Pons (tissue), 1 donor: Measurements from ENCODE around the gene TIMP2.

ENCODE experiments used
- DNase-seq: peaks from one replicate; pipeline ENCODE4 v3.0.0-alpha.2; 2016; ENCODE audit warnings: low spot score

Gene TIMP2

DNA sequence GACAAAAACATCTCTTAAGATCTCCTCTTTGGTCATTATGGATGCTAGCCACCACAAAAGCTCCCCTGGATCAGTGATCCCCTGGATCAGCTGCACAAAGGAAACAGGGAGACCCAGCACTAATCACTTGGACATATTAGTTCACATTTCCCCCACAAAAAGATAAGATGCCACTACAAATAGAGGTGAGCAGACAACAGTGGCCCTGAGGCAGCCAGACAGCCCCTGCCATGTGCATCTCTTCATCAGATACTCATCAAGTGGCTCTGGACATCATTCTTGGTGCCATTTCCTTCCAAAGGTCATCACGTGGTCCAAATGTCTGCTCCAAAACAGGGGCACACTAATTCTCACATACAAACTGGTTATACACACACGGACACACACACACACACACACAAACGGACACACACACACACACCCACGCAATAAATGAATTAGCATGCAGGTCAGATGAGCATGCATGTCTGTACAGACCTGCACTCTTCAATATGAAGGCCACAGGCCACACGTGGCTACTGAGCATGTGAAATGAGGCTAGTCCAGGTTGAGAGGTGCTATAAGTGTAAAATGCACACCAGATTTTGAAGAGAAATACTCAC is 88.7 kb downstream of the TIMP2 start:
- no peak for DNase-seq

DNA sequence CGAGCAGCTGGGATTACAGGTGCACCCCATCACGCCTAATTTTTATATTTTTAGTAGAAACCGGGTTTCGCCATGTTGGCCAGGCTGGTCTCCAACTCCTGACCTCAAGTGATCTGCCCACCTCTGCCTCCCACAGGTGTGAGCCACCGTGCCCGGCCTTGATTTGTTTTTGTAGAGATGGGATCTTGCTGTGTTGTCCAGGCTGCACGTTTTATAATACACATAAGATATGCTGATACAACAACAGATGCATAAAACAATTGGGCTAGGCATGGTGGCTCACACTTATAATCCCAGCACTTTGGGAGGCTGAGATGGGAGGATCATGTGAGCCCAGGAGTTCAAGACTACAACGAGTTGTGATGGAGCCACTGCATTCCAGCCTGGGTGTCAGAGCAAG is 90.6 kb downstream of the TIMP2 start:
- no peak for DNase-seq

GRCh38 chr17:78832541-78832810 is 92.7 kb downstream of the TIMP2 start:
- no peak for DNase-seq

DNA sequence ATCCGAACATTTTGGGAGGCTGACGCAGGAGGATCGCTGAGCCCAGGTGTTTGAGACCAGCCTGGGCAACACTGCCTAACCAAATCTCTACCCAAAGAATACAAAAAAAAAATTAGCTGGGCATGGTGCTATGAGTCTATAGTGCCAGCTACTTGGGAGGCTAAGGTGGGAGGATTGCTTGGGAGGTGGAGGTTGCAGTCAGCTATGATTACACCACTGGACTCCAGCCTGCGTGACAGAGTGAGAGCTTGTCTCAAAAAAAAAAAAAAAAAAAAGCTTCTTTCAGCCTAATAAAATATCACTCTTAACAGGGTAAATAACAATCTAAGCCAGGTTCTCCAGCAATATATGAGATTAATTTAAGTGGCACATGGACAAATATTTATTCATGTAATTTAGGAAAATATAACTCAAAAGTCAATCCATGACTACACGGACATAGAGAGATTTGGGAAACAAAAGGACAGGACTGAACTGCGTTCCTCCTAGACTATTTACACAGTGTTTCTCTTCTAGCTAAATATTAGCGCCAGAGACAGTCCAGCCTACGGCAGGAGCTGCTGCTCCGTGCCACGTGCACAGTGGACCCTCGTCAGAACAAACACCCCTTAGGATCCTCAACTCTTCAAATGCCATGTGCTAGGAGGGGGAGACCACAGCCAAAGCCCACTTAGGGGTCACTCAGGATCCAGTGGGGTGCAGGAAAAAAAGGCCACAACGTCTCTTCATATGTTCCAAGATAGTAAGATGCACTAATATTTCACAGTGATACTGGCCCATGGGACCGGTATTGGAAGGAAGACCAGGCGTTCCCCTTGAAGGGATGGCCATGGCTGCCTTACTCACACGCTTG is 93.3 kb downstream of the TIMP2 start:
- no peak for DNase-seq

DNA sequence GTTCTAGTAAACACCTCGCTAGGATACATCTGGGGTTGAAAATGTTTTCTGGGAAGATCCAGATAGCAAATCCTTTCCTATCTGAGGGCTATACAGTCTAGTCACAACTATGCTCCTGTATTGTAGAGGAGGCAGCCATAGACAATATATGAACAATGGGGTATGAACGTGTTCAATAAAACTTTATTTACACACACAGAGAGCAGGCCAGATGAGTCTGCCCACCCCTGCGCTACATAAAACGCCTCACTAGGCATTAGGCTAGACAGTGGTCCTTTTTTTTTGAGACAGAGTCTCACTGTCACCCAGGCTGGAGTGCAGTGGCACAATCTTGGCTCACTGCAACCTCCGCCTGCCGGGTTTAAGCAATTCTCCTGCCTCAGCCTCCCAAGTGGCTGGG is 95.7 kb downstream of the TIMP2 start:
- DNase-seq: no peak

- no peak for DNase-seq
Measured at GRCh38 chr17:78828470-78829185, 96.6 kb downstream of the TIMP2 start.

DNA sequence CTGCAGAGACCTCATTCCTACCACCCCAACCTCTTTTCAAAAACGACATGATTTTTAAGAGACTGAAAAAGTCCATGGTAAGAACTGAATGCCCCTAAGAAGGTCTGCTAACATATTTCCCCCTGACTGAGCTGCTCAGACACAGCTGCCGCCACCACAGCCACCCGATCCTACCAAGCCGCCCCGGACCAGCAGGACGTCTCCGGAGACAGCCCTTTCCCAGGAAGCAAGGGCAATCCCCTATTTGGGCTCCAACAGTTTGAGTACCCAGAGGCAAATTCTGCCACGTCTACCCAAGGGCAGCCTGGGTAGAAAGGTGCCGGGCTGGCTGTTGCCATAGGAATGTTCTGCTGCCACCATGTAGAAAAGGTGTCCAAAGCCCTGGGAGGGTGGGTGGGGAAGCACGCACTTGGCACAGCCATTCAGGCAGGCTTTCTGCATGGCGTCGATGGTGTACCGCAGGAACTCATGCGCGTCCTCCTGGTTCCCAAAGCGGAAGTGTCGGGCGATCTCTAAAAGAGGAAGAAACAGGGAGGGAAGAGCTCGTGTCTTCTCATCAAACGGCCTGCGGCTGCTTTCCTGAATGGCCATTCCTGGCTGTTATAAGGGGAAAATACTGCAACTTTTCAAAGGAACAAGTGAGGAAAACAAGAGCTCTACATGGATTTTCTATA is 98.2 kb downstream of the TIMP2 start:
- DNase-seq: peak; percentile 64

DNA sequence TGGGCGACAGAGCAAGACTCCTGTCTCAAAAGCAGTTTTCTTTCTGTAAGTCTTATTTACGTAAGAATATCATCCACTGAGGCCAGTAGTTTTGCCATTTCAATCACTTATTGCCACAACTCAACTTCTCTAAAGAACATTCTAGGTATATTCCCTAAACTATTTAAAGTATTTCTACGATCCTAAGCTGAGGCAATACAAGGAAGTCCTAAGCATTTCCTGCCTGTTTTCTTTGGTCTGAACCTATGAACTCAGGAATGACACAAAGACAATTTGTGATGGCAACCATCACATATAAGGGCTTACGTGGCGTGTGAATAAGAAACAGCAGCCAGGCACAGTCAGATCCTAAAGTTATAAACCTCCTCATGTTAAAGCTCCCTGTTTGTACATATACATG is 98.8 kb downstream of the TIMP2 start:
- DNase-seq: no peak

- DNase-seq: no peak
Measured at GRCh38 chr17:78825696-78826095, 99.5 kb downstream of the TIMP2 start.

DNA sequence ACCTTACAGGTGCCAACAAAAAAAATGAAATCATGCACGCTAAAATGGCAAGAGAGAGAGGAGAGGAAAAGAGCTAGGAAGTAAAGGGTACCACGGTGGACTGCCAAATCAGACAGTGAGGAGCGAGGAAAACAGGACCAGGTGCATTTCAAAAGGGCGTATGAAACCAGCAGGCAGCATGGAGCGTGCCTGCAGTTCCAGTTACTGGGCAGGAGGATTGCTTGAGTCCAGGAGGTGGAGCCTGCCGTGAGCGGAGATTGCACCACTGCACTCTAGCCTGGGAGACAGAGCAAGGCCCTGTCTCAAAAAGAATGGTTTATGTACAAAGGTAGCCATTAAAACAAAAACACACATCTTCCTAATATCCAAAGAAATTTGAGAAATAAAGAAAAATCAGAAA is 100.9 kb downstream of the TIMP2 start:
- DNase-seq: no peak

- no peak for DNase-seq
Measured at GRCh38 chr17:78823282-78824046, 101.7 kb downstream of the TIMP2 start.

DNA sequence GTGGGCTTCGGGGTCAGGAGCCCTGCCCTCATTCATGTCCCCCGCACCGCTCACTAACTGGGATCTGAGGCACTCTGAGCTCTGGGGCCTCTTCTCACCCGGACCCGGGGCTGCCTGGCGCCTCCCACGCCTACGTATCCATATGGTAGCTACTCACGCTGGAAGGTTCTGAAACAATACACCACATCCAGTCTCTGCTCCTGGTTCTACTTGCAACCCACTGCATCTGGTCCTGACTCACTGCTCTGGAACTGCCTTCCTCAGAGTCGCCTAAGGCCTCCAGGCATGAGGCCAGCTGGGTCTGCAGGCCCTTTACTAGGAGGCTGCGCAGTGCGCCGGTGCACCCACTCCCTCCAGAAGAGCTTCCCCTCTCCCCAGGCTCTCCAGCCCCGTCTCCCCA is 102.6 kb downstream of the TIMP2 start:
- DNase-seq: peak; percentile 56

GRCh38 chr17:78821961-78822360 is 103.2 kb downstream of the TIMP2 start:
- DNase-seq: no peak

DNA sequence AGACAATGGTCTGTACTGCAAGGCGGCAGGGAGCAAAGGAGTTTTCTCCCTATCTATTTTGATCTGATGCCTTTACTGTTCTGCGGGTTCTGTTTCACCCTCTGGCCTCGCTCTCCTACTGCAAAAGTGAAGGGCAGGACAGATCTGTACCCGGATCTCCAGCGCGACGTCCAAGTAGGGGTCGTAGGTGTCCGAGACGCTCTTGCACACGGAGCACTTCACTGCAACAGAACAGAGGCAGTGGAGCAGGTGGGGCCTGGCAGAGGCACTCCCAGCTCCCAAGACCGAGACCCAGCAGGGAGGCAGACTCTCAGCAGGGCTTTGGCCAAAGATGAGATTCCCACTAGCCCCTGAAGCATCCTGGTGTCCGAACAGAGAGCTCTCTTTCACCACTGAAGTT is 104.3 kb downstream of the TIMP2 start:
- DNase-seq: no peak

DNA sequence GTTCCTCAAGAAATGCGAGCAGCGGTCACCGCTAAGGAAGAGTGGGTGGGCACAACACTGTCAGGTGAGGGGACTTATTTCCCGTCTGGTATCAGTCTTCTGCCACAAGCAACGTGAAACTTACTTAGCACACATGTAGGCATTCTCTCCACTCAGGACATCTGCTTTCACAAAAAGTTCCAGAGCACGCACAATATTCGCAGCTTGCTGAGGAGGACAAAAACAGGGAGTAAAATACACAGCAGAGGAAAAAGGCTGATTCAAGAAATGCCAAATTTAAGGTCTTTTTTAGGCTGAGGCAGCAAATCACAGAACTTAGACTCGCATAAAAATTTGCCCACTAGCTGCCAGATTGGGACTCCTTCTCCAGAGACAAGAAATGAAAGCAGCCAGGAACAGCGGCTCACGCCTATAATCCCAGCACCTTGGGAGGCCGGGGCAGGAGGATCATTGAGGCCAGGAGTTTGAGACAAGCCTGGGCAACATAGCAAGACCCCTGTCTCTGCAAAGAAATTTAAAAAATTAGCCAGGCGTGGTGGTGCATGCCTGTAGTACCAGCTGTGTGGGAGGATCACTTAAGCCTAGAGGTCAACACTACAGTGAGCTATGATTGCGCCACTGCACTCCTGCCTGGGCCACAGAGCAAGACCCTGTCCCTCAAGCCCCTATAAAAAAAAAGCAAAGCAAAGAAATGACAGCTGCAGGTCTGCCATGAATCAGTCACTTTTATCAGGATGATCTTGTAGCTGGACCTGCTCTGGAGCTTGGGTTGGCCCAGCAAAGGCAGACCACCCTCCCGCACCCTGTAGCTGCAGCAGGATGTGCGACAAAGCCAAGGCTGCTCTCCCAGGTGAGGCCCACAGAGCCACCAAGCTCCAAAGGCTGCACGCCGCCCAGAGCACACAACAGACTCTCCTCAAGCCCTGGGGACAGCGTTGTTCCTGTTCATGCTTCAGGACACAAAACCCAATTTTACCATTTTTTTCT is 105.1 kb downstream of the TIMP2 start:
- no peak for DNase-seq

DNA sequence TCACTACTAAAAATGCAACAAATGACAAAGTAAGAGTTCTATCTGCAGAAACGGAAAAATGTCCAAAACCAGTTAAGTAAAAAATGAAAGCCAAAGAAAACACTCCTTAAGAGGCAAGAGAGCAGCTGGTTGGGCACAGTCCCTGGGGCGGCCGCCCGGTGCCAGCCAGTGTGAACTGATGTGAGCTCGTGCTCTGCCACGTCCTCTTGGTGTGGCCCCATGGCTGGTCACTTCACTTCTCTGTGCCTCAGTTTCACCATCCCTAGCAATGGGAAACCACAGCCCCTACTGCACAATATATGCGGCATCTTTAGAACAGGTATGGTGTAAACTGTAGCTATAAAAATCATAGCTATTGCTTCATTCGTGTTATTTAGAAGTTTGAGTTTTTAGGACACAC is 105.8 kb downstream of the TIMP2 start:
- no peak for DNase-seq

GRCh38 chr17:78818932-78819331 is 106.3 kb downstream of the TIMP2 start:
- DNase-seq: no peak

- DNase-seq: no peak
Measured at GRCh38 chr17:78818152-78818846, 106.9 kb downstream of the TIMP2 start.

- no peak for DNase-seq
Measured at GRCh38 chr17:78817123-78817522, 108.1 kb downstream of the TIMP2 start.

DNA sequence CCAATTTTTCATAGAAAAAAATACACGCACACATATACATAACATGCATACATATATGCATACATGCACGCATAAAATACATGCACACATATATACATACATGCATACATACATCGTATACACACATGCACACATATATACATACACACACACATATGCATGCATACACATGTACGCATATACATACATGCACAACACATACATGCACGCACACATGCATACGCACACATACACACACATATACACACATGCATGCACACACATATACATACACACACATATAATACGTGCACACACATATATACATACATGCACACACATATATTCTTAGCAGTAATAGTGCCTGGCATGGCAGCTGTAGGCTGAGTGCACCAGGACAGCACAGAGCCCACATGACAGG is 109.5 kb downstream of the TIMP2 start:
- no peak for DNase-seq
